Chondrocyte (in vitro differentiated cells): Measurements from ENCODE around the gene ACSL5. TPM values are rescaled to one million over a fixed set of nuclear protein-coding genes. Genes with fewer than 3 reads are reported as not detected.
"Not testable (repeated sequence)": the region's sequence is repeated elsewhere in the genome, so short reads cannot be mapped to it uniquely, and the experiment has no call there.

Experiments used
- DNase-seq: peaks from one replicate; pipeline ENCODE4 v3.0.0; 2021; ENCODE audit warnings: mixed read lengths, low spot score
- H3K27ac Mint-ChIP-seq: one replicate; pipeline ENCODE4 v1.8.0; 2021; ENCODE audit warnings: mild to moderate bottlenecking, moderate library complexity, mixed read lengths; ENCODE audit not compliant: unreplicated experiment
- H3K27me3 Mint-ChIP-seq: 2 replicates; pipeline ENCODE4 v1.8.0; 2021; ENCODE audit warnings: low read depth, mixed read lengths
- H3K36me3 Mint-ChIP-seq: 2 replicates; pipeline ENCODE4 v1.8.0; 2021; ENCODE audit warnings: low read depth, mixed read lengths
- H3K4me1 Mint-ChIP-seq: 2 replicates; pipeline ENCODE4 v1.8.0; 2021; ENCODE audit warnings: low read depth, mild to moderate bottlenecking, mixed read lengths
- H3K4me3 Mint-ChIP-seq: one replicate; pipeline ENCODE4 v1.8.0; 2021; ENCODE audit warnings: mild to moderate bottlenecking, moderate library complexity, mixed read lengths; ENCODE audit not compliant: unreplicated experiment
- H3K9me3 Mint-ChIP-seq: 2 replicates; pipeline ENCODE4 v1.8.0; 2021; ENCODE audit warnings: low read depth, mixed read lengths
- total RNA-seq: library from RNA; stranded (reverse); gene quantifications from 3 replicates; pipeline ENCODE4 v1.2.1, GENCODE V29; 2021
- TF ChIP-seq, protein P1 (sequence below): fragments of 200-600 bp; sonication (generic); IDR thresholded peaks from 2 replicates; pipeline ENCODE4 v1.5.0; 2021; ENCODE audit warnings: antibody characterized with exemption, mild to moderate bottlenecking, moderate library complexity

Gene ACSL5
- total RNA-seq, 1 donor from 2014 or later, result 0.27 TPM

DNA sequence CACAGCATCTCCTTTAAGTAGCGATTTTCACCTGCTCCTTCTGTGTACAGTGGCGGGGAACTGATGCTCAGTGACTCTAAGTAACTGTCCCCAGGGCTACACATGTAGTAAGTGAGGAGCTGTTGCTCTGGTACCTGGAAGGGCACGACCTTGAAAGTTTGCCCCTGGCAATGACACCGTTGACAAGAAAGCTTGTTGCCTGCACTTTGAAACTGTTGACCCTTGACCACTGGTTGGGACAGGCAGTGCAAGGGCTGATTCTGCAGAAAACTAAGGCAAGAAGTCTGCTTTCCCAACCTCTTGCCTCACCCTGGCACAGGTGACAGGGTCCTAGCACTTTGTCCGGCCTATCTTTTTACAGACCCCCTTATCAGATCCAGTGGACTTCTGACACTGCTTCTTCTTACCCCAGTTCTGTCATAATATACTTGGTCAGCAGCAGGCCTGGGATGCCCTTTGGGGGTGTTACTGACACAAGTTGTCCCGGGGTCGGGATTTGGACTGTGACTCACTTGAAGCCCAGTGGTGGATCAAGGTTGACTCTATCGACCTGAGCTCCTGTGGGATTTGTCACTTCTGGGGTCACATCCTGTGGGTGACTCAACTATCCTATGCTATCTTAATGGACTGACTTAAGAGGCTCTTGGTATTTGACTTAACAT, 5.8 kb downstream of the ACSL5 start:
- Mint-ChIP-seq H3K36me3 (no peaks in the 10 kb centered on the region), H3K27ac (no peak overlapping the region), H3K4me3 (no peak overlapping the region), H3K27me3 (no peaks in the 10 kb centered on the region), H3K9me3 (no peaks in the 10 kb centered on the region), H3K4me1 (peaks cover 14% of the 10 kb centered on the region)
- DNase-seq, result no peak
- TF ChIP-seq, protein P1, sequence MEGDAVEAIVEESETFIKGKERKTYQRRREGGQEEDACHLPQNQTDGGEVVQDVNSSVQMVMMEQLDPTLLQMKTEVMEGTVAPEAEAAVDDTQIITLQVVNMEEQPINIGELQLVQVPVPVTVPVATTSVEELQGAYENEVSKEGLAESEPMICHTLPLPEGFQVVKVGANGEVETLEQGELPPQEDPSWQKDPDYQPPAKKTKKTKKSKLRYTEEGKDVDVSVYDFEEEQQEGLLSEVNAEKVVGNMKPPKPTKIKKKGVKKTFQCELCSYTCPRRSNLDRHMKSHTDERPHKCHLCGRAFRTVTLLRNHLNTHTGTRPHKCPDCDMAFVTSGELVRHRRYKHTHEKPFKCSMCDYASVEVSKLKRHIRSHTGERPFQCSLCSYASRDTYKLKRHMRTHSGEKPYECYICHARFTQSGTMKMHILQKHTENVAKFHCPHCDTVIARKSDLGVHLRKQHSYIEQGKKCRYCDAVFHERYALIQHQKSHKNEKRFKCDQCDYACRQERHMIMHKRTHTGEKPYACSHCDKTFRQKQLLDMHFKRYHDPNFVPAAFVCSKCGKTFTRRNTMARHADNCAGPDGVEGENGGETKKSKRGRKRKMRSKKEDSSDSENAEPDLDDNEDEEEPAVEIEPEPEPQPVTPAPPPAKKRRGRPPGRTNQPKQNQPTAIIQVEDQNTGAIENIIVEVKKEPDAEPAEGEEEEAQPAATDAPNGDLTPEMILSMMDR, result no peak

DNA sequence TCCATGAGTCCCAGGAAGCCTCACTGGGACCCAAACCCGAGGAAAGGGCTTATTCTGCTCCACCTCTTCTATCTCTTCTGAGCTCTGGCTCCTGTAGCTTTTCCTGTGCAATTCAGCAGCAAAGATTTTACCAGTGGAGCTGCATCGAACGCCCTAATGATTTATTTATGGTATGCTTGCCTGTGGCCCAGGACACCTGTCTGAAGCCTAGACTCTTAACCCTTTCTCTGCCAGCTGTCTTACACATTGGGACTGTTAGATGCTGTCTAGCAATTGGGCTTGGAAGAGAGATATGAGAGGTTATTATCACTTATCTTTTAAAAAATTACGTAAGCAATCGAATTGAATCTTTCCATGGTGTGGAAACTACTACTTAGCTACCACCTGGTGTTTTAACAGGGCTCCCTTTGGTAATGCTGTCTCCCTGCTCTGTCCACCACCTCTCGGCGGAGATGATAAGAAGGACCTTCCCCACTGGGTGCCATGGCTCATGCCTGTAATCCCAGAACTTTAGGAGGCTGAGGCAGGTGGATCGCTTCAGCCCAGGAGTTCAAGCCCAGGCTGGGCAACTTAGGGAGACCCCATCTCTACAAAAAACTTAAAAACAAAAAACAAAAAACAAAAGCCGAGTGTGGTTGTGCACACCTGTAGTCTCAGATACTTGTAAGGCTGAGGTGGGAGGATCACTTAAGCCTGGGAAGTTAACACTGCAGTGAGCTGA, 8.8 kb downstream of the ACSL5 start:
- Mint-ChIP-seq H3K36me3 (no peaks in the 10 kb centered on the region), H3K9me3 (no peaks in the 10 kb centered on the region), H3K4me1 (no peaks in the 10 kb centered on the region), H3K27me3 (peaks cover 2% of the 10 kb centered on the region), H3K4me3 (no peak overlapping the region), H3K27ac (no peak overlapping the region)
- TF ChIP-seq, protein P1, result no peak
- no peak for DNase-seq

DNA sequence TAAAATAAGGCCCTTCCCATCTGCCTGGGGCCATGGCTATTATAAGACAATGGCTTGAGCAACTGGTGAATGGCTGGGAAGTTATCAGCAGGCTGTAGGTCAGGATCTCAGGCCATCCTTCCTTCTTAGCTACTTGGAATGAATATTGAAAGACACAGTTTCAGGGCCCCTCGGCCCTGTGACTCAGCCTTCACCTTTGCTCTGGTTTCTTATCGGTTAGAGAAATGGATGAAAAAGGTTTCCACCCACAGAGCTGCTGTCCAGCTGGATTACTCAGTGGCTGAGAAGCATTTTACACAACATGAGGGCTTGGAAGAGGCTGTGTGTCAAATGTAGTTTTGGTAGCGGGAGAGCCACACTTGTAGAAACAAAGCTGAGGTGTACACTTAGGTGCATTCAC, 9.4 kb downstream of the ACSL5 start:
- Mint-ChIP-seq H3K9me3 (no peaks in the 10 kb centered on the region), H3K4me1 (no peaks in the 10 kb centered on the region), H3K36me3 (no peaks in the 10 kb centered on the region), H3K27me3 (peaks cover 2% of the 10 kb centered on the region), H3K4me3 (no peak overlapping the region), H3K27ac (no peak overlapping the region)
- no peak for DNase-seq
- TF ChIP-seq, protein P1, result no peak

DNA sequence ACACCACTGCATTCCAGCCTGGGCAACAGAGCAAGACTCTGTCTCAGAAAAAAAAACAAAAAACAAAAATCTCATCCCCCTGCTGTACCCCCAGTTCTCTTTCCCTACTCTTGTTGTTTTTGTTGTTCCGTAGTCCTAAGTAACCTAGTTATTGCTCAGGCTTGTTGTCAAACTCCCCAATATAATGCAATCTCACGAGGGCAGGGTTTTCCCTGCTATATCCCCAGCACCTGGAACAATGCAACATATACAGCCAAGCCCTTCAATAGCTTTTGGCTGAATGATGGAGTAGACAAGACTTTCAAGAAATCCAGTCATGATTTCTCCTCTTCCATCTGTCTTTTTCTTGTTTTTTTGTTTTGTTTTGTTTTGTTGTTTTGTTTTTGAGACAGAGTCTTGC, 10.2 kb downstream of the ACSL5 start:
- no peak for DNase-seq
- Mint-ChIP-seq H3K27me3 (peaks cover 2% of the 10 kb centered on the region), H3K4me3 (no peak overlapping the region), H3K27ac (no peak overlapping the region), H3K36me3 (no peaks in the 10 kb centered on the region), H3K9me3 (no peaks in the 10 kb centered on the region), H3K4me1 (no peaks in the 10 kb centered on the region)
- TF ChIP-seq, protein P1, result no peak

DNA sequence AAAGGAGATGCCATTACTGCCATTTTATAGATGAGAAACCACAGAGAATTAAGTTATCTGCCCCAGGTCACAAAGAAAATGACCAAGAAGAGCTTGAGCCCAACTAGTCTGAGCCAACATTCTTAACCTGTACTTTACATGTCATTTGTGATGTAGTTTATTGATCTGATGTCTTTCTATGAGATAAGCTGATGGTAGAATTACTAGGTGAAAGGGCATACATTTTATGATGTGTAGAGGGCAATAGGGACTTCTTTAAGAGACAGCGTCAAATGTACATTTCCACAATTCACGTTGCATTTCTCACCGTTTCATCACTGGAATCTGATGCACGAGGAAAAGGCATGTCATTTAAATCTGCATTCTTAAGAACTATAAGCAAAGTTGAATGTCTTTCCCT, 11.3 kb downstream of the ACSL5 start:
- H3K4me1 Mint-ChIP-seq, result no peaks in the 10 kb centered on the region
- TF ChIP-seq, protein P1, result no peak
- H3K27me3 Mint-ChIP-seq, result peaks cover 2% of the 10 kb centered on the region
- H3K36me3 Mint-ChIP-seq, result no peaks in the 10 kb centered on the region
- no peak for DNase-seq
- no peaks in the 10 kb centered on the region for H3K9me3 Mint-ChIP-seq
- H3K27ac Mint-ChIP-seq, result no peak overlapping the region
- H3K4me3 Mint-ChIP-seq, result no peak overlapping the region

DNA sequence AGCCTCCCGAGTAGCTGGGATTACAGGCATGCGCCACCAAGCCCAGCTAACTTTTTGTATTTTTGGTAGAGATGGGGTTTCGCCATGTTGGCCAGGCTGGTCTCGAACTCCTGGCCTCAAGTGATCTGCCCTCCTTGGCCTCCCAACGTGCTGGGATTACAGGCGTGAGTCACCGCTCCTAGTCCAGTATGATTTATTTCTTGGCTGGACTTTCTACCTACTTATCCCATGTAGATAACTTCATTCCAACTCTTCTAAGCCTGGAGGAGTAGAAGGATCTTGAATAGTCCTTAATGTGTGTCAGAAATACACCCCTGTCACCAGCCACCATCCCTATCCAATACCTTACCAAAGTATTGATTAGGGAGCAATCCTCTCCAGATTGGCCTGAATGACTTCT, 14.1 kb downstream of the ACSL5 start:
- H3K4me1 Mint-ChIP-seq, H3K36me3 Mint-ChIP-seq, DNase-seq, H3K27me3 Mint-ChIP-seq, H3K4me3 Mint-ChIP-seq, H3K9me3 Mint-ChIP-seq, H3K27ac Mint-ChIP-seq: not testable (repeated sequence)
